Astrocyte (in vitro differentiated cells and primary cell): ENCODE results near the gene TCN1. TPM values are rescaled to one million over a fixed set of nuclear protein-coding genes. Genes with fewer than 3 reads are reported as not detected.

Experiments used
- DNase-seq: peaks from one replicate; pipeline ENCODE4 v3.0.0-alpha.2; 2010; ENCODE audit warnings: low read depth
- FAIRE-seq: peaks from 2 replicates; lab custom pipeline; 2011; peaks lifted over from hg19 to GRCh38; lab: Jason Lieb, UNC
- H2AFZ ChIP-seq: 2 replicates; pipeline ENCODE4 v1.6.0; 2012; ENCODE audit warnings: low read depth, low read length, inconsistent platforms
- H3K27ac ChIP-seq: 2 replicates; pipeline ENCODE4 v1.5.1; 2011; ENCODE audit warnings: low read depth, low read length, inconsistent platforms
- H3K27me3 ChIP-seq: 2 replicates; pipeline ENCODE4 v1.6.0; 2011; ENCODE audit warnings: low read length, inconsistent platforms; ENCODE audit not compliant: insufficient read depth
- H3K36me3 ChIP-seq: 2 replicates; pipeline ENCODE4 v1.5.1; 2011; ENCODE audit warnings: low read length, inconsistent platforms; ENCODE audit not compliant: insufficient read depth
- H3K4me1 ChIP-seq: 2 replicates; pipeline ENCODE4 v1.5.1; 2011; ENCODE audit warnings: low read length, inconsistent platforms; ENCODE audit not compliant: insufficient read depth
- H3K4me2 ChIP-seq: 2 replicates; pipeline ENCODE4 v1.6.0; 2012; ENCODE audit warnings: low read length, inconsistent platforms
- H3K4me3 ChIP-seq: 2 replicates; pipeline ENCODE4 v1.5.1; 2011; ENCODE audit warnings: low read depth, mild to moderate bottlenecking, low read length, inconsistent platforms; ENCODE audit not compliant: insufficient read depth
- H3K79me2 ChIP-seq: 2 replicates; pipeline ENCODE4 v1.6.0; 2012; ENCODE audit warnings: mild to moderate bottlenecking, low read length, inconsistent platforms; ENCODE audit not compliant: insufficient read depth
- H3K9ac ChIP-seq: 2 replicates; pipeline ENCODE4 v1.6.0; 2012; ENCODE audit warnings: mild to moderate bottlenecking, low read length, inconsistent platforms
- H3K9me3 ChIP-seq: 2 replicates; pipeline ENCODE4 v1.5.1; 2012; ENCODE audit warnings: low read depth, mild to moderate bottlenecking, low read length, inconsistent platforms; ENCODE audit not compliant: insufficient read depth
- H4K20me1 ChIP-seq: 2 replicates; pipeline ENCODE4 v1.6.0; 2012; ENCODE audit warnings: low read length, inconsistent platforms; ENCODE audit not compliant: insufficient read depth
- H3K27ac Mint-ChIP-seq: one replicate; pipeline ENCODE4 v1.8.0; 2021; ENCODE audit warnings: mild to moderate bottlenecking, mixed read lengths; ENCODE audit not compliant: unreplicated experiment
- H3K27me3 Mint-ChIP-seq: one replicate; pipeline ENCODE4 v1.8.0; 2021; ENCODE audit warnings: low read depth, mixed read lengths; ENCODE audit not compliant: unreplicated experiment
- H3K36me3 Mint-ChIP-seq: one replicate; pipeline ENCODE4 v1.8.0; 2021; ENCODE audit warnings: low read depth, mixed read lengths; ENCODE audit not compliant: unreplicated experiment
- H3K4me1 Mint-ChIP-seq: one replicate; pipeline ENCODE4 v1.8.0; 2021; ENCODE audit warnings: low read depth, mixed read lengths; ENCODE audit not compliant: unreplicated experiment
- H3K4me3 Mint-ChIP-seq: one replicate; pipeline ENCODE4 v1.8.0; 2021; ENCODE audit warnings: mild to moderate bottlenecking, moderate library complexity, mixed read lengths; ENCODE audit not compliant: unreplicated experiment
- H3K9me3 Mint-ChIP-seq: one replicate; pipeline ENCODE4 v1.8.0; 2021; ENCODE audit warnings: mild to moderate bottlenecking, mixed read lengths; ENCODE audit not compliant: unreplicated experiment
- CTCF ChIP-seq: IDR thresholded peaks from 2 replicates; pipeline ENCODE4 v1.5.1; 2011; ENCODE audit warnings: low read depth, mild to moderate bottlenecking, inconsistent platforms, low read length, moderate library complexity; ENCODE audit not compliant: insufficient read depth
- EZH2 ChIP-seq: IDR thresholded peaks from 2 replicates; pipeline ENCODE4 v1.6.1; 2012; ENCODE audit warnings: mild to moderate bottlenecking, low read length, inconsistent platforms; ENCODE audit not compliant: insufficient read depth
- total RNA-seq: library from RNA; stranded (reverse); gene quantifications from 2 replicates; pipeline ENCODE4 v1.2.1, GENCODE V29; 2021

TCN1 gene
- total RNA-seq, 1 donor from 2014 or later, result 0.45 TPM

DNA sequence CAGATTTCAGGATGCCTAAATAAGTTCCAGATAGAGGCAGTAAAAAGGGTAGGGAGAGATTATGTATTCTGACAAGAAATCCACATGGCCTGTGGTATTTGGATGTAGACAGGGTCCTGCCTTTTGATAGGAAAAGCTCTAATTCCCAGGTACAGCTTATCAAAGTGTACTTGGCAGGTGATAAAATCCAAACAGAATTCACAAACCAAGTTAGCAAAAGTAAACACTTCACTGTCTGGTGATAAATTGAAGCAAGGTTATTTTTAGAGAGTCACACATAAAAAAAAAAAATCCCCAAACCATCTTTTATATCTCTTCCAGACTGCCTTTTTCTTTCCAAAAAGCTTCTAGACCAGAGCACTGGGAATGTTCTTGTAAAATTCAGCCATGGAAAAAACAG, 26.7 kb downstream of the TCN1 start:
- no peak overlapping the region for H3K27ac Mint-ChIP-seq
- H3K4me3 ChIP-seq, result no peak overlapping the region
- H3K9me3 Mint-ChIP-seq, result peaks cover 5% of the 10 kb centered on the region
- no peaks in the 10 kb centered on the region for H3K36me3 ChIP-seq
- H3K4me3 Mint-ChIP-seq, result no peak overlapping the region
- no peaks in the 10 kb centered on the region for H3K4me1 Mint-ChIP-seq
- H3K4me1 ChIP-seq, result no peaks in the 10 kb centered on the region
- H3K36me3 Mint-ChIP-seq, result no peaks in the 10 kb centered on the region
- no peak overlapping the region for H2AFZ ChIP-seq
- no peaks in the 10 kb centered on the region for H3K79me2 ChIP-seq
- no peak overlapping the region for H3K27ac ChIP-seq
- DNase-seq, result no peak
- no peak for FAIRE-seq
- no peak overlapping the region for H3K4me2 ChIP-seq
- no peaks in the 10 kb centered on the region for H3K27me3 ChIP-seq
- H3K9ac ChIP-seq, result no peak overlapping the region
- no peaks in the 10 kb centered on the region for H3K27me3 Mint-ChIP-seq
- no peaks in the 10 kb centered on the region for H3K9me3 ChIP-seq
- H4K20me1 ChIP-seq, result no peaks in the 10 kb centered on the region
- TF ChIP-seq CTCF (no peak), EZH2 (no peak)

DNA sequence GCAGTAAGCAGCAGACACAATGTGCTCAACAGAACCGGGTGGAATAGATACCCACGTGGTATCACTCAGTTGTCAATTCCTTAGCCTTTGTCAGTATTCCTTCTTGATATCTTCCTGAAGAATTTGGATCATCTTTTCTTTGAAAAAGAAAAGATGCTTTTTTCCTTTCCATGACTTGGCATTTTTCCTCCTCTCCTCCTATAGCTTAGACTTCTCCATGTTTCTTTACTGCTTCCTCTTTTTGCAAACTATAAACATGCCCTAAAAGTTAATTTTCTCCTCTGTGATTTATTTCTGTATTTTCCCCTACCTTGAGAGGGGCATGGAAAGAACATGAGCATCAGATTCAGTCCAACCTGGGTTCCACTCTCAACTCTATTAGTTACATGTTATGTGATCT, 32.7 kb downstream of the TCN1 start:
- FAIRE-seq, result no peak
- no peak overlapping the region for H3K27ac ChIP-seq
- no peaks in the 10 kb centered on the region for H3K36me3 ChIP-seq
- TF ChIP-seq CTCF, result no peak
- no peak for TF ChIP-seq EZH2
- Mint-ChIP-seq H3K4me1 (no peaks in the 10 kb centered on the region), H3K9me3 (no peaks in the 10 kb centered on the region), H3K27me3 (no peaks in the 10 kb centered on the region), H3K4me3 (no peak overlapping the region), H3K36me3 (no peaks in the 10 kb centered on the region), H3K27ac (no peak overlapping the region)
- no peaks in the 10 kb centered on the region for H3K27me3 ChIP-seq
- H3K9me3 ChIP-seq, result no peaks in the 10 kb centered on the region
- H2AFZ ChIP-seq, result no peak overlapping the region
- no peaks in the 10 kb centered on the region for H3K4me1 ChIP-seq
- H3K4me3 ChIP-seq, result no peak overlapping the region
- no peak overlapping the region for H3K9ac ChIP-seq
- no peaks in the 10 kb centered on the region for H3K79me2 ChIP-seq
- no peak for DNase-seq
- no peak overlapping the region for H3K4me2 ChIP-seq
- no peaks in the 10 kb centered on the region for H4K20me1 ChIP-seq

- Histone ChIP-seq H3K4me1 (no peaks in the 10 kb centered on the region), H3K79me2 (no peaks in the 10 kb centered on the region), H3K27me3 (no peaks in the 10 kb centered on the region), H2AFZ (no peak overlapping the region), H3K4me2 (no peak overlapping the region), H3K36me3 (no peaks in the 10 kb centered on the region), H4K20me1 (no peaks in the 10 kb centered on the region), H3K9ac (no peak overlapping the region), H3K27ac (no peak overlapping the region), H3K4me3 (no peak overlapping the region), H3K9me3 (no peaks in the 10 kb centered on the region)
- Mint-ChIP-seq H3K36me3 (no peaks in the 10 kb centered on the region), H3K4me3 (no peak overlapping the region), H3K27ac (no peak overlapping the region), H3K4me1 (no peaks in the 10 kb centered on the region), H3K27me3 (no peaks in the 10 kb centered on the region), H3K9me3 (no peaks in the 10 kb centered on the region)
- no peak for TF ChIP-seq EZH2
- no peak for TF ChIP-seq CTCF
- no peak for DNase-seq
- no peak for FAIRE-seq
These were observed 36.9 kb downstream of the TCN1 start for GRCh38 chr11:59829358-59829757.
